Activated T-cell treated with anti-CD3 and anti-CD28 coated beads for 1 hour (primary cell): ENCODE results near the gene SHPK.

ENCODE experiments used
- DNase-seq: peaks from one replicate; pipeline ENCODE4 v3.0.0-alpha.2; 2020; ENCODE audit warnings: low read depth

The SHPK gene

GRCh38 chr17:3636154-3636907 lies at the start of gene SHPK, which contains the start of gene CTNS:
Gene SHPK, minus strand, starts transcription at chr17:3636250. Its CDS starts 31 bp downstream, at chr17:3636219.
Gene CTNS, plus strand, starts transcription at chr17:3636760. Its CDS starts 3,447 bp downstream, at chr17:3640207.
- peak; percentile 89 for DNase-seq

GRCh38 chr17:3685174-3685573 lies 49.1 kb upstream of the SHPK start:
- no peak for DNase-seq

GRCh38 chr17:3683054-3683511 lies 47.0 kb upstream of the SHPK start:
- DNase-seq, result peak; percentile 47

GRCh38 chr17:3682033-3682432 lies 46.0 kb upstream of the SHPK start:
- no peak for DNase-seq

GRCh38 chr17:3681565-3681964 lies 45.5 kb upstream of the SHPK start:
- DNase-seq, result no peak

- DNase-seq, result no peak
Measured at GRCh38 chr17:3681057-3681456, 45.0 kb upstream of the SHPK start.

GRCh38 chr17:3679531-3680126 lies 43.6 kb upstream of the SHPK start:
- no peak for DNase-seq

- no peak for DNase-seq
Measured at GRCh38 chr17:3678821-3679530, 42.9 kb upstream of the SHPK start.

- DNase-seq, result no peak
Measured at GRCh38 chr17:3678095-3678820, 42.2 kb upstream of the SHPK start.

GRCh38 chr17:3675886-3676285 lies 39.8 kb upstream of the SHPK start:
- no peak for DNase-seq

- no peak for DNase-seq
Measured at GRCh38 chr17:3672571-3672970, 36.5 kb upstream of the SHPK start.

- no peak for DNase-seq
Measured at GRCh38 chr17:3669548-3669947, 33.5 kb upstream of the SHPK start.

- DNase-seq, result no peak
Measured at GRCh38 chr17:3669085-3669347, 33.0 kb upstream of the SHPK start.

- peak; percentile 100 for DNase-seq
Measured at GRCh38 chr17:3668279-3669084, 32.4 kb upstream of the SHPK start, which contains the start of the genes EMC6 and TAX1BP3. Gene EMC6, plus strand, starts transcription at chr17:3668812. Its CDS starts 335 bp downstream, at chr17:3669147. Gene TAX1BP3, minus strand, starts transcription at chr17:3668578. Its CDS starts 52 bp downstream, at chr17:3668526.

- no peak for DNase-seq
Measured at GRCh38 chr17:3667366-3668278, 31.6 kb upstream of the SHPK start.

- no peak for DNase-seq
Measured at GRCh38 chr17:3666516-3666915, 30.5 kb upstream of the SHPK start.

GRCh38 chr17:3665834-3666233 lies 29.8 kb upstream of the SHPK start:
- no peak for DNase-seq

- DNase-seq, result no peak
Measured at GRCh38 chr17:3663102-3664011, 27.3 kb upstream of the SHPK start.

- DNase-seq, result no peak
Measured at GRCh38 chr17:3660311-3660891, 24.4 kb upstream of the SHPK start.
